Smooth muscle cell of the brain vasculature (primary cell): ENCODE measurements around the gene SLC15A3.
"Not testable (repeated sequence)": the region's sequence is repeated elsewhere in the genome, so short reads cannot be mapped to it uniquely, and the experiment has no call there.

ENCODE experiments used
- DNase-seq: peaks from one replicate; pipeline ENCODE4 v3.0.0-alpha.2; 2012; ENCODE audit warnings: low read depth, low spot score

Gene SLC15A3

DNA sequence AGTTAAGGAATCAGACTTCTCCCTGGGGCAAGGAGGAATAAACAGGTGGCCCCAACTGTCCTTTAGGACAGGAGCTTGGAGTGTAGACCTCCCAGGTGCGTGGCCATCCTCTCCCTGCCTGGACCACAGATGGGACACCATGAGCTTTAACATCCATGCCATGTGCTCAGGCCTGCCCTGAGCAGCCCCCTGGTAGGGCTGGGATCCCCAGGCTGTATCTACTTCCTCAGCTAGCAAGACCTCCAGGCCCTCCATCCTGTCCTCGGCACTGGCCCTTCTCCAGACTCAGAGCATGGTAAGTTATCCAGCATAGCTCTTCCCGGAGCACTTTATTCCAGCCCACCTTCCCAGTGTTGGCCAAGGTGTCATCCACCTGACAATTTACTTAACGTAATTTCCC lies 25.2 kb upstream of the SLC15A3 start:
- DNase-seq, result no peak

DNA sequence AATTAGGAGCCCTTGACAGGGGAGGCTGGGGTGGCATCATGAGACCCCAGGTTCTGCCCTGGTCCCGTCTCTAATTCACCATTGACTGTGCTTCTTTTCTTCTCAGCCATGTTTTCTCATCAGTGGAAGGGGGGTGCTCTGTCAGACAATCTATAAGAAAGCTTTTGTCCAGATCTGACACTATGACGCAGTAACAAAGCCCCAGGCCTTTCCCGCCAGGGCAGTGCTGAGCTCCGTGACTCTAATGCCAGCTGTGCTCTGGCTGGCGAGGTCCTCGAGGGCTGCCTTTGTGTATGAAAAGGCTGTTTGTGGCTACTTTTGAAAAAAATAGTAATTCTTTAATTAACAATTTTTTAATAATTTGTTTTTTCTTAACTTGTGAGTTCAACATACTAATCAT lies 22.8 kb upstream of the SLC15A3 start:
- DNase-seq, result no peak

DNA sequence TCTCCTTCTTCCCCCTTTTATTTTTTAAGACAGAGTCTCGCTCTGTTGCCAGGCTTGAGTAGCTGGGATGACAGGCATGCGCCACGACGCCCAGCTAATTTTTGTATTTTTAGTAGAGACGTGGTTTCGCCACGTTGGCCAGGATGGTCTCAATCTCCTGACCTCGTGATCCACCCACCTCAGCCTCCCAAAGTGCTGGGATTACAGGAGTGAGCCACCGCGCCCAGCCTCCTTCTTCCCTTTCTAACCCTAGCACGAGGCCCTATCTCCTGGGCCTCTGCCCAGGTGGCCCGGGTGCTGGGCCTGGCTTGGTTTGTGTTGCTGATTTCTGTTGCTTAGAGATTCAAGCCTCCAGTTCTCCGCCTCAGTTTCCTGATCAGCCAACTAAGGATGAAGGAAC lies 22.3 kb upstream of the SLC15A3 start:
- DNase-seq, result not testable (repeated sequence)

DNA sequence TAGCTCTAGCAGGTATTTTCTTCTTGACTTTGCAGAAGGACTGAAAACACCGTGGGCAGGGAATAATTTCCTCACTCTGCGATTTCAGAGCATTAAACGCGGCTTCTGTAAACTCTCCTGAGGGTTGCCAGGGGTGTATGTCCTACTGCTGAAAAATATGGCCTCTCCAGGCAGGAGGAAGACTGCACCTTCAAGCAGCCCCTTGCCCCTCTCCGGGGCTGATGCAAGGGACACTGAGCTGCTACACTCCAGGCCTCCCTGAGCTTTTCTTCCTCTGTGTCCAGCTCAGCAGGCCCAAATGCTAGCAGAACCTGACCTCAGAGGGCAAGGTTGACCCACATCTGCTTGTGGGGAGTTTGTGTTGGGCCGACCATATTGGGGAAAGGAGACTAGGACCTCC lies 21.7 kb upstream of the SLC15A3 start:
- DNase-seq, result no peak

DNA sequence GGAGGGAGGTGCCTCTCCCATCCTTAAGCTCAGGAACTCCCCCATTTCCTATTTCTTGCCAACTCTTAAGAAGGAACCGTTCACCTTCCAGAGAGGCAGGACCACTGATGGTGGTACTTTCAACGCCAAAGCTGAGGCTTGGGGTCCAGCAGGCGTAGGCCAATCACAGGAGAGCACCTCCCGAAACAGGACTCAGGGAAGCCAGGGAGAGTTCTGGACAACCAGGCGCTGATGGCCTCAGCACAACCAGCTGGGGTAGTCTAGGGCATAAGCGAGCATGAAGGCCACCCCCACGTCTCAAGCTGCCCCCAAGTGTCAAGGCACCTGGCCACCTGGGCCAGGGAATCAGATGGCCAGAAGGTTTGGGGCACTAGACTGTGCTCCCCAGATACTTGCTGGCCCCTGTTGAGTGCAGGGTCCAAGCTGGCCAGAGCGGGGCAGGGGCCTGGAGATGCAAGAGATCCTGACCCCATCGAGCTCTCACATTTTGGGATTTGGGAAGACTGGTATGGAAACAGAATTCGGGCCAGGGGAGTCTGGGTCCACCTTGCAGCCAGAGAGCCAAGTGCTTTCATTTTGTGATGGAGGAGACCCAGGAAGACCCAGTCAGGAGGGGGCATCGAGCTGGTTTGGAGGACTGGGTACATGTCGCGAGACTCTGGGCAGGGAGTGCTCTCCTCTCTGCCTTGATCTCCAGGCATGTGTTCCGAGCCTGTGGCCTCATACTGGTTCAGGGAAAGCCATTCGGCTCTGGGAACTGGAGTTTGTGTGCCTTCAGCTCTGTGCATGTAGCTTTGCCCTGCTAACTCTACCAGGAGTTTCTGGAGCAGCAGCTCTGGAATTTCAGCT lies 20.4 kb upstream of the SLC15A3 start:
- DNase-seq, result no peak

DNA sequence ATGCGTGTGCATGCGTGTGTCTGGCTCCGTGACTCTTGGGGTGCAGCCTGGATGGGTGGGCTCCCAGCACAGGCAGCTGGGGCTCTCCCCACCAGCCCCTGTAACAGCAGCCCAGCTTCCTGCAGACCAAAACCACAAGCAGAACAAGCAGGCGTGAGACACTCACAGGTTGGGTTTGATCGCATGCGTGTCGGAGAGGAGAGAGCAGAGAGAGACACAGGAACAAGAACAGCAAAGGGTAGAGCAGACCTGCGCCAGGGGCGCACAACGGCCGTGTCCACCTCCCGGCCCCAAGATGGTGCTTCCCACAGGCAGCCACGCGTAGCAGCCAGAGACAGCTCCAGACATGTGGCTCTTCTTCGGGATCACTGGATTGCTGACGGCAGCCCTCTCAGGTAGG lies 19.5 kb upstream of the SLC15A3 start, which contains the start of gene CD6:
CD6 (plus strand) TSS at position 161 of the 400 bp plus-strand sequence; CDS start at position 347, 186 bp downstream.
- no peak for DNase-seq

DNA sequence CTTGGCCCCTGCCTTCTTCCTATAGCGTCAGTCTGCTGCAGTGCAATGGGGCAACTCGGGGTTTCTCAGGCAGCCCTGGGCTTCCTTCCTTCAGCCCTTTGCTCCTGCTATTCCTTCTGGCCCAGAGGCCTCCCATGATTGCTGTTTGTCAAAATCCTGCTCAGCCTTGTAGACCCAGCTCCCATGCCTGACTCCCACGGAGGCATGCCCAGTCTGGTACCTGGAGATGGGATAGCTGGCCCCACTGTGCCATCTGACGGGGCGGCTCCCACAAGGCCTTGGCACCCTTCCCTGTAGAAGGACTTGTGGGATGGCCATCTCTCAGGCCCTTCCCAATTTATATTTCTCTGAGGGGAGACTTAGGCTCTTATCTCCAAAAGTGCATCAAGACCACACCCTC lies 18.9 kb upstream of the SLC15A3 start:
- DNase-seq, result no peak

DNA sequence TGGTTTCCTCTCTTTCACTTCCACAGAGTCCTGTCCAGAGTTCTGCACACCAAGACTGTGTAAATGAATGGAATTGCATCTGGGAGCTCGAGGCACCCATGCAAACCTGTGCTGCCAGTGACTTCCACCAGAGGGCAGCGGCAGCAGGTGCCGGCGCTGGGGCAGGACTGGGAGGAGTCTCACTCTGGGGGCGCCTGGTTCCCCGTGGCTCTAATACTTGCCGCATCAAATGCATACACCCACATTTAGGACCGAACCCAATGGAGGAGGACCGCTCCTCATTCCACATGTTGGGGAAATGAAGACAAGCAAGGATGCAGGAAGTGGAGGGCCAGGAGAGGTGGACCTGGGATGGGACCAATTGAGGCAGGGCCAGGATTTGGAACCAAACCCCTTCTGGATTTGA lies 18.4 kb upstream of the SLC15A3 start:
- DNase-seq, result no peak

DNA sequence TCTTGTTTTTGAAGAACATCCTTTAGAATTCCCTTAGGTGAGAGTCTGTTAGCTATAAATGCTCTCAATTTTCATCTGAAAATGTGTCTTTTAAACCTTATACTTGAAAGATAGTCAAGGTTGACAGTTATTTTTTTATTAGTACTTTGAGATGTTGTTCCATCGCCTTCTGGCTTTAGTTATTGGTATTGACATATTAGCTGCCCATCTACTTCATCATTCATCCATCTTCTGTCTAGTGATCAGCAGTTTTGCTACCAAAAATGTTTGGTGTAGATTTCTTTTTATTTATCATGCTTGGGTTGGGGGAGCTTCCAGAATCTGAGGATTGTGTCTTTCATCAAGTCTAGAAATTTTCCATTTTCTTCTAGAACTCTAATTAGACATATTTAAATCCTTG lies 16.2 kb upstream of the SLC15A3 start:
- no peak for DNase-seq

DNA sequence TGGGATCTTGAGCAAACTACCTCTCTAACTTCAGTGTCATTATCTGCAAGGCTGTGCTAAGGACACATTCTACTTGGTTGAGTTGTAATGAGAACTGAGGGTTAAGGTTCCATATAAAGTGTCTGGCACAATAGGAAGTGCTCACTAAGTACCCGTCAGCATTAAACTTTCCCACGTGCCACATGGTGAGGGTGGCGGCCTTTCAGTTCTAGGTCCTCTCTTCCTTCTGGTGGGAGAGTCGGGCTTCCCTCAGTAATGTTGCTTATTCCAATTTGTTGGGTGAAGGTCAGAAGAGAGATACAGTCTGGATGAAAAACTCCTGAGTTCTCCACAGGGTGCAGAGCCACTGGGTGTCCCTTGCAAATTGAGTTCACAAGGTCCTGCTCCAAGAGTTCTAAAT lies 14.9 kb upstream of the SLC15A3 start:
- no peak for DNase-seq

DNA sequence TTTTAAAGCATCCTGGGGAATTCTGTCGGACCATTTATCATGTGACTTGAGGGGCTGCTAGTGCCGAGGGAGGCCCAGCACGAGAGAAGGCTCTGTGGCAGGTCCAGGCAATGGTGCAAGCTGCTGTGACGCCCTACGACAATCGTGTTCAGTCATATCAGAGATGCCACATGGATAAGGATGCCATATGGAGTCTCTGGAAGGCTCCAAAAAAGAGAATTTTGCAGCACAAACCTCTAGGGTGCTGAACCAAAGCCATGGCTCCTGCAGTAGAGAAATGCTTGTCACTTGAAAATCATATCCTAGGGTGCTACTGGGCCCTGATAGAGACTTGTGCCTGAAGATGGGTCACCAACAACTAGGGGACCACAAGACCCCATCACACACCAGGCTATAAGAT lies 12.8 kb upstream of the SLC15A3 start:
- no peak for DNase-seq

DNA sequence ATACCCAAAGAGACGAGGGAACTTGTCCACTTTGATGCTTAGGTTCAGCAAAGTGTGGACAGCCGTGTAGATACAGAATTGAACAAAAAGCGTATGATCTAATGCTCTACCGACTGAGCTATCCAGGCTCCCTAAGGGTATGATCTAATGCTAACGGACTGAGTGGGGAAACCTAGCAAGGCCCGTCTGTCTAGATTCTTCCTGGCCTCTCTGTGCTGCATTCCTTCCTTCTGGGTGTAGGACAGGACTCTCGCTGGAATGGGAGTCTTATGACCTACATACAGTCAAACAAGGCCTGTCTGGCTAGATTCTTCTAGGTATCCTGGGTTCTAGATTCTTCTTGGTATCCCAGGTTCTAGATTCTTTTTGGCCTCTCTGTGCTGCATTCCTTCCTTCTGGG lies 8.4 kb upstream of the SLC15A3 start:
- no peak for DNase-seq

DNA sequence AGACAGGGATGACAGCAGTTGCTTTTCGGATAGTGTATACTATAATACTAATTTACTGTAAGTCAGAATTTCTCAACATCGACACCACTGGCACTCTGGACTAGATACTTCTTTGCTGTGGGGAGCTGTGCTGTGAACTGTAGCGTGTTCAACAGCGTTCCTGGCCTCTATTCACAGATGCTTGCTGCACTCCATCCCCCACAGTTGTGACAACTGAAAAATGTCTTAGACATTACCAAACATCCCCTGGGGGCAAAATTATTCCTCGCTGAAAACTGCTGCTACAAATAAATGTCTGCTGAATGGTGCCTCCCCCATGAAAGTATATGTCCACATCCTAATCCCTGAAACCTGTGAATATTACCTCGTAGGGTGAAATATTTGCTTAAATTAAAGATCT lies 7.5 kb upstream of the SLC15A3 start:
- DNase-seq, result no peak

DNA sequence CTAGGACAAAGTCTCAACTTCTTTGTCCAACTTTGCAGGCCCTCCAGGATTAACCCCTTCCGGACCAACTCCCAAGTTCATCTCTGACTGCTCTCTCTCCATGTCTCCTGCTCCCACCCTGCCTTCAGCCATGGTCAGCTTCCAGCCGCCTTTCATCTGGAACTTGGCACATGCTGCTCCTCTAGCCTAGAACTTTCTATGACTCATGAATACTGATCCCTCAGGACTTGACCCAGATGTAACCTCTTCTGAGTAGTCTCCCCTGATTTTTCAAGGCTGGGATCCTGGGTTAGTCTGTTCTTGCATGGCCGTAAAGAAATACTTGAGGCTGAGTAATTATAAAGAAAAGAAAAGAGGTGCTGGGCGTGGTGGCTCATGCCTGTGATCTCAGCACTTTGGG lies 5.2 kb upstream of the SLC15A3 start:
- DNase-seq, result no peak

DNA sequence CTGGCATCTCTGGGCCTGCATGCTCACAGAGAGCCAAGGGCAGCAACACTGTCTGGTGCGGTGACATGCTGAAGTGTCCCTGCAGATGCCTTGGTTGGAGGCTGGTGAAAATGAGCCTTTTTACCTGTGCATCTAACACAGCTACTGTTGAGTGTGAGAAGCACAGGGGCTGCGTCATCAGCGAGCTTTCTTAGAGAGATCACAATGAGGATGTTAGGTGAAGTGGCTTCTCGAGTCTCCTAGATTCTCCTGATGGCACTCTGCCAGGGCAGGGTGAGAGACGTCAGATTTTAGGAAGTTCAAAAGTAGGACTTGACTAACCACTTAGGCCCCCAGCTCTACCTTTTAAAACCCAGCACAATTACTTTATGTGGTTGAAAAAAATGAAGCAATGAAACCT lies 3.6 kb upstream of the SLC15A3 start:
- DNase-seq, result no peak

DNA sequence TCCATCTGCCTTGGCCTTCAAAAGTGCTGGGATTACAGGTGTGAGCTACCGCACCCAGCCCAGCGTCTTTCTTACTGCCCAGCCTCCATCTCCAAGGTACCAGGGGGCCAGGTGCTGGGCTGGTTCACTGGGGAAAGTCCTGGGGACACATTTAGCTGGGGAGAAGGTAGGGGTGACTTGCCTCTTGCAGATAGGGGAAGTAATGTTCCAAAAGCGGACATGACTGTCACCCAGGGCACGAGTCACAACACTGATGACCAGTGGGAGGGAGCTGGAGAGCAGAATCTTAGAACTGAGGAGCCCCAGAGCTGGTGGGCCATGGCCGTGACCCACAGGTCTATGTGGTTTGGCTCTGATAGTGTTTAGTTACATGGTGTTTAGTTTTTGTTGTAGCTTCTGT lies 2.4 kb upstream of the SLC15A3 start:
- DNase-seq, result no peak

DNA sequence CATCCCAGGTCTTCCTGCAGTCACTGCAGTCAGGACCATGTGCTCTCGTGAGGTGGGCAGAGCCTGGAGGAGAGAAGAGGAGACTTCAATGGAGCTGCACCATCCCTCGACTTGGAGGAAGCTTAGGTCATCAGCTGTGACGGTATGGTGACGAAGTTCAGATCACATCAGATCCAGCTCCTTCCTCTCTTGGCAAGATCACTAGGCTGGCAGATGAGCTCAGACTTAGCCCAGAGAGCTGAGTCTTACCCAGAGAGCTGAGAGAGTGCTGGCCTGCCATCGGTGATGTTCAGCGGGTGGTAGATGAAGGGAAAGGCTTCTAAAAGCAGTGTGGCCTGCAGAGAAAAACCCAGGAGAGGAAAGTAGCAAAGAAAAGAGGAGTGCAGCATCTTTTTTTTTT lies 1.8 kb upstream of the SLC15A3 start:
- DNase-seq, result no peak

DNA sequence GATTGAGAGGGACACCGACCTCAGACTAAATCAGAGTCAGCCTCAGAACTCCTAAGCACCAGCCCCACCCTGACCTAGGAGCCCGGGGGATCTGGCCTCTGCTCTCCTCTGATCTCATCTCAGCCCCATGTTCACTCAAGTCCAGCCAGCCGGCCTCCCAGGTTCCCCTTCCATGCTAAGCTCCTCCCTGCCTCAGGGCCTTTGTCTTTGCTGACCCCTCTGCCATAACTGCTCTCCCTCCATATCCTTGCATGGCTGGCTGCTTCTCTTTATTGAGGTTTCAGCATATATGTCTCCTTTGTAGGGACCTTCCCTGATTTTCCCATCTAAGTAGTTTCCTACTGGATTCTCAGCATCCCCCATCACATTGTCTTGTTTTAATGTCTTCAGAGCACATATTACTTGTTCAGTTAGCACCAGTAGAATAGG lies 780 bp upstream of the SLC15A3 start:
- no peak for DNase-seq

DNA sequence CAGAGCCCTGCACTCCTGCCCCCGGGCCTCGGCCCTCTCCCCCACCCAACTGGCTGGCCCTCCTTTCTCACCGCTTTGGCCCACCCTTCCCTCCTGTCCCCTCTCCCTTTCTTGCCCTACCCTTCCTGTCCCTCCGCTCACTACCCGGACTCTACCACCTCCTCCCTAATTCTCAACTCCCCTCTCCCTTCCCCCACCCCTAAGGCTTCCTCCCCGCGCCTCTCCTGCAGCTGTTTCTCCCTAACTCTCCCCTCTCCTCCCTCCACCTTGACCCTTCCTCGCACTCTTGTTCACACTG lies 421 bp downstream of the SLC15A3 start:
- DNase-seq, result no peak

DNA sequence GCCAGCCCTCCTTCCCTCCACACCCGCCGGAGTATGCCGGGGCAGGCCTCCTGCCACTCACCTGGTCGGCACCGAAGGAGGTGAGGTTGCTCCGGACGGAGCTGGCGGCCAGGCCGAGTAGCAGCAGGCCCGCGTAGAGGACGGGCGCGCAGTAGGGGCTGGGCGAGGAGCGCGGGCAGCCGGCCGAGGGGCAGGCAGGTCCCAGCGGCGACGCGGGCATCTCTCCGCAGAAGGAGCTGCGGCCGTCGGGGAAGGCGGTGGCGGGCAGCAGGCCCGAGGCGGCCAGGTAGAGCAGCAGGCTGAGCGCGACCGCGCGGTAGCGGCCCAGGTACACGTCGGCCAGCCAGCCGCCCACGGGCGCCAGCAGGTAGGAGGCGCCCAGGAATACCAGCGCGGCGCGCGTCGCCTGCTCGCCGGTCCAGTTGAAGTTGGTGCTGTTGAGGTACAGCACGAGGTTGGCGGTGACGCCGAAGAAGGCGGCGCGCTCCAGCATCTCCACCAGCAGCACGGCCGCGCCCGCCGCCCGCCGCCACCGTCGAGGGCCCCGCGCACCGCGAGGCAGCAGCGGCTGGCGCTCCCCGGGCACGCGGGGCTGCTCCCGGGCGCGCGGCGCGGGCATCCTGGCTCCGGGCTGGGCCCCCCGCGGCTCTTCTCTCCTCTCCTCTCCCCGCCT lies 907 bp downstream of the SLC15A3 start:
- no peak for DNase-seq

DNA sequence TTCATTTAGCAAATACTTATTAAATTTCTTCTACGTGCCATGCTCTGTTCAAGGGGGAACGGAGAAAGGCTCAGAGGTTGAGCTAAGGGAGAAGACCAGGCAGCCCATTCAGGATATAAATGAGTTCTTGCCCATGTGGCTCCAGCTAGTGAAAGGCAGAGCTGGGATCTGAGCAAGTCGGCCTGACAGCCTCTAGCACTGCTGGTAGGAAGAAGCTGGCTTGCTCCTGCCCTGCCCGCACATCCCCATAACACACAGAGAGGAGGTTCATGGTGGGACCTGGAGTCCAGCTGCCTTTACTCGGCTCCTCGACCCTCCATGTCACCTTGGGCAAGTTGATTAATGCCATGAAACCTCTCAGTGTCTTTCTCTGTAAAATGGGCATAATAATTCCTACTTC lies 2.0 kb downstream of the SLC15A3 start:
- DNase-seq, result no peak

DNA sequence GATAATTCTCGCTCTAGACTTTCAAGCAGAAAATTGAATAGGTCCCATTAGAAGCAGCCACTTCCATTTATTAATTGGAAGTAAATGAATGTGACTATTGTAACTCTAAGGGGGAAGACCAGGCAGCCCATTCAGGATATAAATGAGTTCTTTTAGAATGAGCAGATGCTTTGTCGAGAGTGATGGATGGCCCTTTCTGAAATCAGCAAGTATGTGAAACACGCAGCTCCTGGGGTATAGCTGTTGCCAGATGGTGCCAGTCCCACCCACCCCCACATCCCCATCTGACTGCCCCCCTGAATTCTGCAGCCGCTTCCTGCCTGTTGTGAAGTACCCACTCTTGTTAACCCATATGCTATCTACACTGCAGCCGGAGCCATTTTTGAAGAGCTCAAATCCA lies 3.7 kb downstream of the SLC15A3 start:
- no peak for DNase-seq

DNA sequence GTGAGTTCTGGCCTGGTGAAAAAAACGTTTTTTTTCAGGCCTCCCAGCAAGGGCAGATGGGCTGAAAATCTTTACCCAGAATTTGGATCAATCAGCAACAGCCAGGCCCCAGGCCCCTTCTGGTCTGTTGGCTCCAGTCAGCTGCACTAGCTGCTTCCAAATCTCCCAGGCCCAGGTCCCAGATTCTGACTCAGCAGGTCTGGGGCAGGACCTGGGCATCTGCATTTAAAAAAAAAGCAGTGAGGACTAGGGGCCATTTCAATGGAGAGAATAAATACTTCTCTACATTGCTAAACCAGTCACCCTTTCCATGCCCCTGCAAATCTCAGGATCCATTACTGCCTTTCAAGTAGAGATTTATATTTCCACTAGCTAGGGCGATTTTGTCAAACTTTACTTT lies 4.3 kb downstream of the SLC15A3 start:
- no peak for DNase-seq
